Measurements from ENCODE around the gene EHD2. TPM values are rescaled to one million over a fixed set of nuclear protein-coding genes. Genes with fewer than 3 reads are reported as not detected.
"Not testable (repeated sequence)": the region's sequence is repeated elsewhere in the genome, so short reads cannot be mapped to it uniquely, and the experiment has no call there.

Gene EHD2
- total and polyA plus RNA-seq, 4 donors = 68.0 to 190 (median 127) TPM

GRCh38 chr19:47761566-47761965 lies 48.3 kb downstream of the EHD2 start:
- H3K27ac ChIP-seq (ENCODE audit: low read depth in 1 of 2, low read length in 1 of 2) = no peak overlapping the region
- ATAC-seq (ENCODE audit: insufficient read depth, low FRiP score) = no peak
- WGBS, 2 donors = 68 to 91% methylated on average over 5 of the region's 5 CpGs
- DNase-seq = no peak
- no peak overlapping the region for H3K9ac ChIP-seq (ENCODE audit: insufficient read depth in 1 of 2, low read length in 2 of 2)
- peaks cover 10 to 22% (median 15%) of the 10 kb centered on the region in 4 donors for H3K36me3 ChIP-seq (ENCODE audit: control insufficient read depth in 4 of 4, insufficient read depth in 4 of 4, low read length in 4 of 4)
- peaks cover 0 to 5% (median 0%) of the 10 kb centered on the region in 4 donors for H3K9me3 ChIP-seq (ENCODE audit: control insufficient read depth in 4 of 4, insufficient read depth in 3 of 4, low read length in 3 of 4)
- H3K4me1 ChIP-seq (ENCODE audit: control insufficient read depth in 5 of 5, insufficient read depth in 5 of 5, low read length in 5 of 5) = peaks cover 0 to 3% (median 0%) of the 10 kb centered on the region in 5 donors
- H3K27me3 ChIP-seq (ENCODE audit: control insufficient read depth in 3 of 3, insufficient read depth in 3 of 3, low read length in 2 of 3) = no peaks in the 10 kb centered on the region
- TF ChIP-seq CTCF (IDR thresholded peaks at IDR 0.05; ENCODE audit: control extremely low read depth, extremely low read depth) = no peak
- H3K4me3 ChIP-seq = no peak overlapping the region

GRCh38 chr19:47762151-47762550 lies 48.9 kb downstream of the EHD2 start:
- peaks cover 0 to 5% (median 0%) of the 10 kb centered on the region in 4 donors for H3K9me3 ChIP-seq (ENCODE audit: control insufficient read depth in 4 of 4, insufficient read depth in 3 of 4, low read length in 3 of 4)
- DNase-seq (no peak), ATAC-seq (ENCODE audit: insufficient read depth, low FRiP score) (no peak)
- no peaks in the 10 kb centered on the region for H3K27me3 ChIP-seq (ENCODE audit: control insufficient read depth in 3 of 3, insufficient read depth in 3 of 3, low read length in 2 of 3)
- 52 to 85% methylated on average over 3 of the region's 3 CpGs for WGBS, 2 donors
- H3K27ac ChIP-seq (ENCODE audit: low read depth in 1 of 2, low read length in 1 of 2) = no peak overlapping the region
- no peak for TF ChIP-seq CTCF (IDR thresholded peaks at IDR 0.05; ENCODE audit: control extremely low read depth, extremely low read depth)
- no peak overlapping the region for H3K9ac ChIP-seq (ENCODE audit: insufficient read depth in 1 of 2, low read length in 2 of 2)
- H3K36me3 ChIP-seq (ENCODE audit: control insufficient read depth in 4 of 4, insufficient read depth in 4 of 4, low read length in 4 of 4) = peaks cover 4 to 16% (median 12%) of the 10 kb centered on the region in 4 donors
- H3K4me3 ChIP-seq = no peak overlapping the region
- peaks cover 0 to 3% (median 0%) of the 10 kb centered on the region in 5 donors for H3K4me1 ChIP-seq (ENCODE audit: control insufficient read depth in 5 of 5, insufficient read depth in 5 of 5, low read length in 5 of 5)

GRCh38 chr19:47762615-47763308 lies 49.5 kb downstream of the EHD2 start:
- Histone ChIP-seq H3K27me3 (ENCODE audit: control insufficient read depth in 3 of 3, insufficient read depth in 3 of 3, low read length in 2 of 3) (no peaks in the 10 kb centered on the region), H3K4me3 (no peak overlapping the region), H3K27ac (ENCODE audit: low read depth in 1 of 2, low read length in 1 of 2) (no peak overlapping the region), H3K36me3 (ENCODE audit: control insufficient read depth in 4 of 4, insufficient read depth in 4 of 4, low read length in 4 of 4) (peaks cover 4 to 13% (median 11%) of the 10 kb centered on the region in 4 donors), H3K9ac (ENCODE audit: insufficient read depth in 1 of 2, low read length in 2 of 2) (no peak overlapping the region), H3K4me1 (ENCODE audit: control insufficient read depth in 5 of 5, insufficient read depth in 5 of 5, low read length in 5 of 5) (peaks cover 0 to 3% (median 0%) of the 10 kb centered on the region in 5 donors), H3K9me3 (ENCODE audit: control insufficient read depth in 4 of 4, insufficient read depth in 3 of 4, low read length in 3 of 4) (peaks cover 0 to 5% (median 0%) of the 10 kb centered on the region in 4 donors)
- DNase-seq (no peak), ATAC-seq (ENCODE audit: insufficient read depth, low FRiP score) (peak; percentile 23)
- no peak for TF ChIP-seq CTCF (IDR thresholded peaks at IDR 0.05; ENCODE audit: control extremely low read depth, extremely low read depth)
- WGBS, 2 donors = 64 to 73% methylated on average over 18 of the region's 18 CpGs

GRCh38 chr19:47764705-47765104 lies 51.5 kb downstream of the EHD2 start:
- 85 to 92% methylated on average over 3 of the region's 3 CpGs for WGBS, 2 donors
- not testable (repeated sequence) for DNase-seq; H3K4me3 ChIP-seq; H3K27ac ChIP-seq (ENCODE audit: low read depth in 1 of 2, low read length in 1 of 2); H3K36me3 ChIP-seq (ENCODE audit: control insufficient read depth in 4 of 4, insufficient read depth in 4 of 4, low read length in 4 of 4); H3K27me3 ChIP-seq (ENCODE audit: control insufficient read depth in 3 of 3, insufficient read depth in 3 of 3, low read length in 2 of 3); H3K4me1 ChIP-seq (ENCODE audit: control insufficient read depth in 5 of 5, insufficient read depth in 5 of 5, low read length in 5 of 5); H3K9me3 ChIP-seq (ENCODE audit: control insufficient read depth in 4 of 4, insufficient read depth in 3 of 4, low read length in 3 of 4); ATAC-seq (ENCODE audit: insufficient read depth, low FRiP score); H3K9ac ChIP-seq (ENCODE audit: insufficient read depth in 1 of 2, low read length in 2 of 2)

All from lung (tissue), 12 donors.